ENCODE results near the gene CDC42BPG.

The CDC42BPG gene

GRCh38 chr11:64859542-64860414 is 15.3 kb upstream of the CDC42BPG start:
- TF ChIP-seq CTCF (IDR thresholded peaks at IDR 0.05): no peak

GRCh38 chr11:64858467-64859263 is 14.2 kb upstream of the CDC42BPG start:
- TF ChIP-seq CTCF (IDR thresholded peaks at IDR 0.05): no peak

- TF ChIP-seq CTCF (IDR thresholded peaks at IDR 0.05): no peak
Observed at GRCh38 chr11:64857485-64857884, 13.0 kb upstream of the CDC42BPG start.

- no peak for TF ChIP-seq CTCF (IDR thresholded peaks at IDR 0.05)
Observed at GRCh38 chr11:64856382-64857227, 12.2 kb upstream of the CDC42BPG start.

- TF ChIP-seq CTCF (IDR thresholded peaks at IDR 0.05): no peak
Observed at GRCh38 chr11:64855596-64856304, 11.3 kb upstream of the CDC42BPG start.

GRCh38 chr11:64854534-64855502 is 10.4 kb upstream of the CDC42BPG start:
- TF ChIP-seq CTCF (IDR thresholded peaks at IDR 0.05): no peak
